ENCODE data around the gene NRXN3. TPM values are rescaled to one million over a fixed set of nuclear protein-coding genes. Genes with fewer than 3 reads are reported as not detected.

NRXN3 gene
- total RNA-seq, 1 experiment from 2014 or later: 1.1 TPM

- Histone ChIP-seq H3K36me3 (ENCODE audit: low read depth, low read length) (no peaks in the 10 kb centered on the region), H3K9ac (ENCODE audit: low read length) (peak overlapping the region; percentile 52; the same call in 1 of the 2 replicates), H3K9me3 (ENCODE audit: low read length) (no peaks in the 10 kb centered on the region), H3K27ac (ENCODE audit: low read length) (peak overlapping the region; percentile 88), H3K4me3 (ENCODE audit: low read length) (peak overlapping the region; percentile 23; the same call in 1 of the 2 replicates), H3F3A (ENCODE audit: low read length, unreplicated experiment) (no peaks in the 10 kb centered on the region), H3K79me2 (ENCODE audit: low read length) (no peaks in the 10 kb centered on the region), H3K4me1 (ENCODE audit: insufficient read depth, low read length) (peaks cover 20% of the 10 kb centered on the region), H2AFZ (ENCODE audit: low read length) (no peak overlapping the region), H4K20me1 (ENCODE audit: low read length) (no peaks in the 10 kb centered on the region), H3K9me2 (replicated peaks; ENCODE audit: low read length) (no peaks in the 10 kb centered on the region), H3K4me2 (ENCODE audit: low read length) (peak overlapping the region; percentile 62), H3K27me3 (ENCODE audit: low read length) (no peaks in the 10 kb centered on the region)
- intact Hi-C loops (cut with micrococcal nuclease): loop anchor here (1.0 to 5.0 kb wide), 7 partner anchors 190 to 1045 kb away; no protein-coding TSS in a partner anchor
- ChIA-PET POLR2A (ENCODE audit: unreplicated experiment) (no interaction called here), CTCF (no interaction called here)
- BruUV-seq (replicated peaks): no TSS peak
- no peak for DNase-seq
- no peak for TF ChIP-seq EZH2phosphoT487 (IDR thresholded peaks at IDR 0.05; ENCODE audit: borderline replicate concordance, low read length)
- no peak for TF ChIP-seq EZH2 (IDR thresholded peaks at IDR 0.05; ENCODE audit: low read length, unreplicated experiment)
- TF ChIP-seq CTCF (conservative IDR thresholded peaks at IDR 0.05; ENCODE audit: low read depth, low read length): no peak
- ATAC-seq: peak; percentile 80
These were observed 841.7 kb downstream of the NRXN3 start for GRCh38 chr14:79011920-79012204.

GRCh38 chr14:79016828-79017505, 846.8 kb downstream of the NRXN3 start:
- peak; percentile 48 for ATAC-seq
- H3K4me2 ChIP-seq (ENCODE audit: low read length): no peak overlapping the region
- intact Hi-C loops (cut with micrococcal nuclease): no loop called here

More at GRCh38 chr14:79016828-79017505, 846.8 kb downstream of the NRXN3 start:
- no peaks in the 10 kb centered on the region for H4K20me1 ChIP-seq (ENCODE audit: low read length)
- no peak overlapping the region for H3K4me3 ChIP-seq (ENCODE audit: low read length)
- H3F3A ChIP-seq (ENCODE audit: low read length, unreplicated experiment): no peaks in the 10 kb centered on the region
- CTCF ChIA-PET: interaction anchor here (0.6 kb wide), 1 partner anchor 1199 kb away, joined by 3 read pairs; no protein-coding TSS in a partner anchor
- no peaks in the 10 kb centered on the region for H3K79me2 ChIP-seq (ENCODE audit: low read length)
- POLR2A ChIA-PET (ENCODE audit: unreplicated experiment): no interaction called here
- peak; percentile 81 for DNase-seq
- no peaks in the 10 kb centered on the region for H3K27me3 ChIP-seq (ENCODE audit: low read length)
- H3K4me1 ChIP-seq (ENCODE audit: insufficient read depth, low read length): peaks cover 18% of the 10 kb centered on the region
- no peaks in the 10 kb centered on the region for H3K9me3 ChIP-seq (ENCODE audit: low read length)
- H3K9ac ChIP-seq (ENCODE audit: low read length): no peak overlapping the region
- H3K36me3 ChIP-seq (ENCODE audit: low read depth, low read length): no peaks in the 10 kb centered on the region
- TF ChIP-seq EZH2 (IDR thresholded peaks at IDR 0.05; ENCODE audit: low read length, unreplicated experiment): no peak
- no peak for TF ChIP-seq CTCF (conservative IDR thresholded peaks at IDR 0.05; ENCODE audit: low read depth, low read length)
- TF ChIP-seq EZH2phosphoT487 (IDR thresholded peaks at IDR 0.05; ENCODE audit: borderline replicate concordance, low read length): no peak
- no peak overlapping the region for H2AFZ ChIP-seq (ENCODE audit: low read length)
- BruUV-seq (replicated peaks): no TSS peak
- H3K9me2 ChIP-seq (replicated peaks; ENCODE audit: low read length): no peaks in the 10 kb centered on the region
- no peak overlapping the region for H3K27ac ChIP-seq (ENCODE audit: low read length)
